GM21381 (cell line): Measurements from ENCODE around the gene MRGPRG.

Experiments used
- ATAC-seq: cut with Tn5 transposase; IDR thresholded peaks from one replicate; pipeline ENCODE4 v1.9.1; 2021; ENCODE audit warnings: mild to moderate bottlenecking, moderate library complexity; ENCODE audit not compliant: unreplicated experiment

MRGPRG gene

DNA sequence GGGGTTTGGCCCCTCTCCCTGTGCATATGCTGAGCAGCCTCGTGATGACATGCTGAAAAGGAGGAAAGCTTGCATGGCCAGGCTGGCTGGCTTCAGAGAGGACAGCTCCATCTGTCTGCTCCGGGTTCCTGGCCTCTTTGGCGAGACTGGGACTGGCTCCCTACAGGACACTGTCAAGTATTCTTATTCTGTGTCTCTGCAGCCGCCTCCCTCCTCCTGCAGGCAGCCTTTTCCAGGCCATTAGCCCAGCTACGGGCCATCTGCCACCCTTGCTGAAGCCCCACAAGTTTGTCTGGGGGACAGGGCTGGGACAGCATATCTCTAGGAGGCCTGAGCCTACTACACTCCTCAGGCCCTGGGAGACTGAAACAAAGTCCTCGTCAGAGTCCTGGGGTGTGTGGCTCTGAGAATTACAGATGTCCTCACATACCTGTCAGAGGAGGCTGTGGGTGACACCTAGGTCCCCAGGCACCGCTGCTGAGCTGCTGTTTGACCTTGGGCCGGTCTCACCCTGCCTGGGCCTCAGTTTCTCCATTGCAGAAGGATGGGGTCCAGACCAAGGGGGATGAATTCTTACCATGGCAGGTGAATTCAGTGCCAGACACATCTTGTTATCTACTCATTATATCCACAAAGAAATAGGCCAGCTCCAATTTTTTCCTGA is 11.0 kb downstream of the MRGPRG start:
- ATAC-seq, result no peak

- ATAC-seq, result no peak
Measured at GRCh38 chr11:3206922-3207204, 11.8 kb downstream of the MRGPRG start.

DNA sequence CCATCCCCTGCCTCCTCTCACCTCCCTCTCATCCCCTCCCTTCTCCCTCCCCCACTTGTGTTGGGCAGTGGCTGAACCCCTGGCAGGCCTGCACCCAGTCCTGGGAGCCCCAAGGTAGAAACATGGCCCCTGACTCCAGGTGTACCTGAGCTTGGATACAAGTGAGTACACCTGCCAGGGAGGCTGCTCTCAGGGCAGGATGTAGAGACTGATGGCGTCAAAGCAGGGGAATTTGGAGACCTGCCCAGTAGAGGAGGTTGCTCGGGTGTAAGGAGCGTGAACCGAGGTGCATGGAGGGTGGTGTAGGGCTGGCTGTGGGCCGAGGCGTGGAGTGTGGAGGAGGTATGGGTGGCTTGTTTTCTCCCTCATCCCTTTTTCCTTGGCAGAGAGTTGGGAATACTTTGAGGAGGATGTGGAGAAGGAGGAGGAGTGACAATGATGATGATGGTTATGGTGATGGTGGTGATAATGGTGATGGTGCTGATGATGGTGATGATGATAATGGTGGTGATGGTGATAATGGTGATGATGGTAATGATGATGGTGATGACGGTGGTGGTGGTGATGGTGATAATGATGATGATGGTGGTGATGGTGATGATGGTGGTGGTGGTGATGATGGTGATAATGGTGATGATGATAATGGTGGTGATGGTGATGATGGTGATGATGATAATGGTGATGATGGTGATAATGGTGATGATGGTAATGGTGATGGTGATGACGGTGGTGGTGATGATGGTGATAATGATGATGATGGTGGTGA is 12.3 kb downstream of the MRGPRG start:
- ATAC-seq, result no peak

- ATAC-seq, result no peak
Measured at GRCh38 chr11:3205261-3206155, 13.1 kb downstream of the MRGPRG start.

DNA sequence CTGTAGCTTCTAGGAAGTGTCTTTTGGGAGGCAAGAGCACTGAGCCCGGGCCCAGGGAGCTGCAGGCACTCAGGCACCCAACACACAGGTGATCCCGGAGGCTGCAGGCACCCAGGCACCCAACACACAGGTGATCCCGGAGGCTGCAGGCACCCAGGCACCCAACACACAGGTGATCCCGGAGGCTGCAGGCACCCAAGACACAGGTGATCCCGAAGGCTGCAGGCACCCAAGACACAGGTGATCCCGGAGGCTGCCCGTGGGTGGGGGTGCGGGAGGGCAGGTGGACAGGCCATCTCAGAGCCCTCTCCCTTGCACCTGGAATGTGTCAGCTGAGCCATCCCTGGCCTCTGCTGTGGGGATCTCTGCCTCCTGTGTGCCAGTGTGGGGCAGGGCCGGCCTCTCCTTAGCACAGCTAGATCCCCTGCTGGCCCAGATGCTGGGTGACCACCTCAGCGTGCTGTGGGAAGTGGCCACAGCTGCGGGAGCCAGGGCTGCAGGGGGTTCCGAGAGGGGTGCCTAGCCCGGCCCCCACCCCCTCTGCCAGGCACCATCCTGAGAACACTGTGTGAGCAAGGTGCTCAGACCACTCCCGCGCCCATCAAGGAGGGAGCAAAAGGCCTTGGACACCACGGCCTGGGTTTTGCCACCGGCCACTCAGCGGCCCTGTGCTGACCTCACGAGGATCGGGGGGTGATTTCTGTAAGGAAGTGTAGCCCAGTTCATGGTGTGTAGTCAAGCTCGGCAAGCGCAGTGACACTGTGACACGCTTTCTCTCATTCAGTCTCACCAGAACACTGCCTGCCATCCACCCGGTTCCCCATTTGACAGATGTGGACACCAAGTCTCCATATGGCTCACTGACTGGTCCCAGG is 14.2 kb downstream of the MRGPRG start:
- ATAC-seq, result no peak

DNA sequence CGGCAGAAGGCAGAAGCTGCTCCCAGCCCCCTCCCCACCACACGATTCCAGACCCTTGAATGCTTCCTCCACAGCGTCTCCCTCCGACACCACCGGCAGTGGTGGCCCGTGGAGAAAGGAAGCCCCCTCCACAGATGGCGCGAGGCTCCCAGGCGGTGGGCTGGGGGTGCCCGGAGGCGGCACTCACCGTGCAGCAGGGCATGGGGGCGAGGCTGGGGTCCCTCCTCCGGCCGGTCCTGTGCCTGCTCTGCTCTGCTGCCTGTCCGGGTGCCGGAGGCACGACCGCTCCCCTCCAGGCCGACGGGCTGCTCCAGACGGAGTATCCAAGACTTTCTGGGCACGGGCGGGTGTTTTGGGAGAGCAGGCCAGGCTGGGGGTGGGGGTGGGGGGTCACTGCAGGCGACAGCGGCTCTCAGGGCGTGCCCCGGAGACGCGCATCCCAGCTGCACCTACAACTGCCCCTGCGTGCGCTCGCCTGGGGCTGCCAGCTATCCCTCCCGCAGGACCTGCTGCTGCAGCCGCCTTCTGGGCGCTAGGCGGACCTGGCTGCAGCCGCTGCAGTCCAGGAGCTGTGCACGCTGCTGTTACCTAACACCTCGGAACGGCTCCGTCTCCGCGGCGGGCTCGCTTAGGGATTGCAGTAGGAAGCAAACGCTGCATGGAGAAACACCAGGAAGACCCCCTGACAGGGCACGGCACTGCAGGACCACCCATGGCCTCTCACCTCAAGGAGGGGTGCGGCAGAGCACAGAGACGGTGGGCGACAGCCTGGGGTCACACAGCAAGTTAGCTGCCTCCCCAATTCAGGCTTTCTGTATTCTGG is 15.2 kb downstream of the MRGPRG start:
- no peak for ATAC-seq

GRCh38 chr11:3202759-3203158 is 15.9 kb downstream of the MRGPRG start:
- ATAC-seq, result no peak

DNA sequence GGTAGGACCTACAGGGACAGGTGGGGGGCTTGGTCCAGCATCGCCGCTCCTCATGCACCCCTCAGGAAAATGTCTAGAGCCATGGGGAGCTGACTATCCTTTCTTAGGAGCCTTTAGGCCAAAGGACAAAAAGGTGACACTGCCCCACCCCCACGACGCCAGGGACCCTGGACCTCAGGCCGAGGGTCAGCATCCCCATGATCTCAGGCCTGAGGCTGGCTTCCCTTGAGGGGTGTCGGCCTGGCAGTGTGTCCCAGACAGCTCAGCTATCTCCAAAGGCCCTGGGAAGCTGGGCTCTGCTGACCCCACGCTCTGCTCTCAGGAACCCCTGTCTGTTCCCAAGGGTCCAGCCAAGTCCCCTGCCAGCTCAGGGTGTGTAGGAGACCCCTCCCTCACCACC is 16.3 kb downstream of the MRGPRG start:
- no peak for ATAC-seq

DNA sequence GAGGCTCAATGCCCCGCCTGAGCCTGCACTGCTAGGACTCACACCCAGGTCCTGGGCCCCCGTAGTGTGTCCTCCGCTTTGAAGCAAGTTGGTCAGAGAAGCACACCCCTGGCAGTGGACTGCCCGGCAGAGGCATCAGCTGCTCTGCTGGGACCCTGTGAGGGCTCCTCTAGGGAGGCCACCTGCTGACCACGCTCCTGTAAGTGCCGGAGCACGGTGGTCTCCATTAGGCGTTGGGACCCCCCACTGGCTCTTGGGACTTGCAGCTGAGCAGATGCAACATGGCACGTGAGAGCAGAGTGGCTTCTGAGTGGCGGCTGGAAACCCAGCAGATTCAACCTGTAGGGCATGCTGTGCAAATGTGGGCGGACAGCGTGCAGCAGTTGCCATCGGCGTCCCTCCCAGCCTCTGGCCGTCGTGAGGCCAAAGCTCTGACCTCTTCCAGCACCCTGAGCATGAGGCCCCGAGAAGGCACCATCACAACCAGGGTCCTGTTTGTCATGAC is 16.9 kb downstream of the MRGPRG start:
- no peak for ATAC-seq

DNA sequence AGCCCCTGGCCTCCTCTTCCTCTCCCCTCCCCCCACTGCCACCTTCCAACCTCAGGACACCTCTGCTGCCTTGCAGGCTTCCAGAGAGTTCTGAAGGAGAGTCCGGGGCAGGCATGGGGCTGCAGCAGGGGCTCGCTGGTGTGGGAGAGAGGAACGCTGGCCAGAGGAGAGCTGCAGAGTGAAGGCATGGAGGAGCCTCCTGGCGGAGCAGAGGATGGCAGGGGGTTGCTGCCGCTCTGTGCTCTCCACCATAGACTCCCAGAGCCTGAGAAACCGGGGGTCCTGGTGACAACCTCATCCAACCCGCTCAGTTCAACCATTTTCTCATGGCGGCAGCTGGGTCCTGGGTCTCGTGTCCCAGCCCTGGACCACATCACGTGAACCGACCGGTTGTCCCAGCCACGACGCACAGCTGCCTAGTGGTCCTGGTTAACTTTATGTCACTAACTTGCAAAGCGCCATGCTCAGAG is 17.5 kb downstream of the MRGPRG start:
- ATAC-seq, result no peak

GRCh38 chr11:3200388-3201111 is 18.1 kb downstream of the MRGPRG start:
- no peak for ATAC-seq

DNA sequence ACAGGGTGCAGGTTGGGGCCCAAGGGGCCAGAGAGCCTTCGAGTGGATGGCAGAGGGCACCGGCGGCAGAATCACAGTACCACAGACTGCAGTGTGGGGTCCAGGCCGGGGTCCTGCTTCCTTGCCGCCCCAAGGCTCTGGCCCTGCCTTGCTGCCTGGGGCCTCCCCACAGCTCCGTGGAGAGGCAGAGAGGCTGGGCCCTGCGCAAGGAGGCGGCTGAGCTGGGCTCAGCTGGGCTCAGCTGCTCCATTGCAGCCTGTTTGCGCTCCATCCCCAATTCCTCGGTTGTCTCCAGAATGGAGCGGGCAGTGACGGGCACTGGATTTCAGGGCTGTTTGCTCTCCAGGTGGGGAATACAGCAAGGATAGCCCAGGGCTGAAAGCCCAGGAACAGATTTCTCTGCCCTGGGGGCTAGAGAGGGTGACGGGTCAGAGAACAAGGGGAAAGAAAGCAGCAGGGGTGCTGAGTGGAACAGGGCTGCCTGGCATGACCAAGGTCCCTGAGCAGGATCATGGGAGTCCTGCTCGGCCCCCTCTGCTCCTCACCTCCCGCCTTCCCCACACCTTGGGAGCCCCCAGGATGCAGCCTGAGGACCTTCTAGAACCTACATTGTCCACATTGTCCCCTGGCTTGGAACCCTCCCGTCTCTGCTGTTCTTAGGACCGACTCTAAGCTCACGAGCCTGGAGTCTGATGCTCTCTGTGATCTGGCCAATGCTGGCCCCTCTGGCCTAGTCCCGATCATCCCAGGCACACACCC is 18.9 kb downstream of the MRGPRG start:
- ATAC-seq, result no peak

GRCh38 chr11:3198815-3199214 is 19.8 kb downstream of the MRGPRG start:
- no peak for ATAC-seq

DNA sequence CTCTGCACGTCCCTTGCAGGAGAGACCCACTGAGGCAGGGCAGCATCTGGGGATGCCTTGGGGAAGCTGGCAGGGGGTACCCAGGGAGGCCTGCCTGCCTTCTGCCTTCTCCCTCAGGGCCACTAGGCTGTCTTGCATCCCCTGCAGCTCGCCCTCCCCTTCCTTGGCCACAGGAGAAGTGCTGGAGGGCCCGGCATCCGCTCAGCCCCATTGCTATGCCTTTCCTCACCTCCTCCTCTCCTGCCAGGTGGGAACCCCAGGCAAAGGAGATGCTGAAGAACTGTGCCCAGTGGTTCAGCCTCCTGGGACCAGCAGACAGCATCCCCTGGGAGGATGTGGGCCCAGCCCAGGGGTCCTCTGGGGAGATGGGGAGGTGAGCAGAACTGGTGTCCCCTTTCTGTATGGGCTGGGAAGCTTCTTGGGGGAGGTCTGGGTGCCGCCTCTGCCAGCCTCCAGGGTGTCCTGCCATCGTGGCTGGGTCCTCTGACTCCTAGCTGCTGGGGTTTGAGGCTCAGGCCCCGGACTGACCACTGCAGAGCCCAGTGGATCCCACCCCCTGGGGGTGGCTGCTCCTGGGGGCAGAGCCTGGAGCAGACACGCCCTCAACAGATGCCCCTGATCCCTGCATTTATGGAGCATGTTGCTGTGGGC is 20.6 kb downstream of the MRGPRG start:
- no peak for ATAC-seq

GRCh38 chr11:3197044-3197695 is 21.4 kb downstream of the MRGPRG start:
- no peak for ATAC-seq

DNA sequence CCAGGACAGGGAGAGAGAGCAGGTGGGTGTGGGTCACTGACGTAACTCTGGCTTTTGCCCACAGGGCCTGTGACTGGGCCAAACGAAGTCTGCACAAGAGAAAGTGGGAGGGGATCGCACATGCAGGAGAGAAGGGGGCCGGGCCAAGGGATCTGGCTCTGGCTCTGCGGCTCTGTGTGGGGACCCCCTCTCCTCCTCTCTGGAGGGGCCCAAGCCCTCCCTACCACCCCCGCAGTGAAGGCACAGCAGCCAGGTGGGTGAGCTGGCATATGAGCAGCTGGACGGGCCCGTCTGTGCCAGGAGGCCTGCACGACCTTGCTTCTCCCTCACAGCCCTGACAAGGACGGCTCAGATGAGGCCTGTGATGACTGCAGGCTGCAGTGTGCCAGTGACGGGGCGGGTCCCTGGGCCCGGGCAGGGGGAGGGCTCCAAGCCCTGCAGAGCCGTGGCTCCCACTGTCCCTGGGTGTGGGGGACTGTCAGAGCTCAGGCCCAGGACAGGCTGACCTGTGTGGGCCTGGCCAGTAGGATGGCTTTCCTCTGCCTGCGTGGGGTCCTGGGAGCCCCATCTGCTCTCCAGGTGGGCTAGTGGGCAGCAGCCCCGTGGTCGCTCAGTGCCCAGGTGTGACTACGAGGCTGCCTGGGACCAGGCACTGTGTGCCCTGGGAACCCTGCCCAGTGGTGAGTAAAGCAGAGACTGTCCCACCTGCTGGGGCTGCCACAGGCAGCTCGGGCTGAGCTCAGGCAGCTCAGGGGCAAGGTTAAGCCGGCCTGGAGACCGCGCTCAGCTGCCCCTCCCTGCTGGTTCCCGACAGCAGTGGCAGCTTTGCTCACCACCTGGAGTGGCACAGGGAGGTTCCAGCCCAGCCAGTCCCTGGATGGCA is 22.2 kb downstream of the MRGPRG start:
- no peak for ATAC-seq
